GM19351 (cell line): ENCODE measurements around the gene C11orf91.
"Not testable (repeated sequence)": the region's sequence is repeated elsewhere in the genome, so short reads cannot be mapped to it uniquely, and the experiment has no call there.

ENCODE experiments used
- ATAC-seq: cut with Tn5 transposase; IDR thresholded peaks from one replicate; pipeline ENCODE4 v1.9.1; 2021; ENCODE audit warnings: mild to moderate bottlenecking, moderate library complexity; ENCODE audit not compliant: unreplicated experiment

The C11orf91 gene

DNA sequence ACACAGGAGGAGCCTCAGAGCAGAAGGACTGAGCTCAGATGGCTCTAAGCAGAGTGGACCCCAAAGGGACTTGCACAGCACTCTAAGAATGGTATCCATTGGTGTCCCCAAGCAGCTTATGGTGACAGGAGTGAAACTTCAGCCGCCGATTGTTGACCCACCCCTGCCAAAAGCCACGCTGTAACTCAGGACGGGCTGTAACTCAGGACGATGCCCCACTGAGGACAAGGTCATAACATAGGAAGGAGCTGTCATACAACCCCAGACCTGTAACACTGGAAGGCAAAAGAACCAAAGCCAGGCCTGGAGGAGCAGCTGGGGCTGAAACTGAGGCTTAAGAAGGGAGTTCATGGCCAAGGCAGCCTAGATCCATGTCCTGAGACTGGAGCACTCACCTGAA, 21.4 kb upstream of the C11orf91 start:
- no peak for ATAC-seq

GRCh38 chr11:33721426-33721825, 20.8 kb upstream of the C11orf91 start:
- ATAC-seq = no peak

DNA sequence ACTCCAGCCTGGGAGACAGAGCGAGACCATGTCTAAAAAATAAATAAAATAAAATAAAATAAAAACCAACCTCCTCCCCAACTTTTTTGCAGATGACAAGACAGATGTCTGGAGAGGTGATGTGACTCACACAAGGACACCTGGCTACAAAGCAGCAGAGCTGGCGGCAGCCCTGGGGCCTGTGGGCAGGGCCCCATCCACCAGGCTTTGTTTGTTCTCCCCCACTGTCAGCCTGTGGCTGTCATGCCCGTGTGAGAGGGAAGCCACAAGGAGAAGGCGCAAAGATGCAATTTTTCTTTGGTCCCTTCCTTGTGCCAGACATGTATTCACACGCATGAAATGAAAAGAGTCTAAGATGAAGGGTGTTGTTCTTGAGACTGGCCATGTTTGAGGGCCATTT, 19.0 kb upstream of the C11orf91 start:
- ATAC-seq = no peak

- ATAC-seq = no peak
Observed at GRCh38 chr11:33718440-33718839, 17.8 kb upstream of the C11orf91 start.

DNA sequence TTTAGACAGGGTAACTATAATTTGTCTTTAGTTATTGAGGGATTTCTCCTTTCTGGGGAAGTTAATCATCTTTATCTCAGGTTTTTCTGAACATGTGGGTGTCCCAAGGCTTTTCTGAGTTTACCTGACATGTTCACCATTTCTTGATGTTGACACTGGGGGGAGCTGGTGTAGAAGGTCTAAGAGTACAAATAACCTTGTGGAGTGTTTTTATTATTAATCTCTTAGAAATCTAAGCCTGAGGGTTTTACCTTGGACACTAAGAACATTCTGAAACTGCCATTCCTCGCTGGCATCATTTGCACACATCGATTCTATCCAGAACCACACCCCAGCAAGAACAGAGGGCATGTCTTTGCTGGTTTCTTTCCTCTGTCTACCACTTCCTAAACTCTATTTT, 15.6 kb upstream of the C11orf91 start:
- ATAC-seq = no peak

- no peak for ATAC-seq
Observed at GRCh38 chr11:33713856-33714398, 13.3 kb upstream of the C11orf91 start.

DNA sequence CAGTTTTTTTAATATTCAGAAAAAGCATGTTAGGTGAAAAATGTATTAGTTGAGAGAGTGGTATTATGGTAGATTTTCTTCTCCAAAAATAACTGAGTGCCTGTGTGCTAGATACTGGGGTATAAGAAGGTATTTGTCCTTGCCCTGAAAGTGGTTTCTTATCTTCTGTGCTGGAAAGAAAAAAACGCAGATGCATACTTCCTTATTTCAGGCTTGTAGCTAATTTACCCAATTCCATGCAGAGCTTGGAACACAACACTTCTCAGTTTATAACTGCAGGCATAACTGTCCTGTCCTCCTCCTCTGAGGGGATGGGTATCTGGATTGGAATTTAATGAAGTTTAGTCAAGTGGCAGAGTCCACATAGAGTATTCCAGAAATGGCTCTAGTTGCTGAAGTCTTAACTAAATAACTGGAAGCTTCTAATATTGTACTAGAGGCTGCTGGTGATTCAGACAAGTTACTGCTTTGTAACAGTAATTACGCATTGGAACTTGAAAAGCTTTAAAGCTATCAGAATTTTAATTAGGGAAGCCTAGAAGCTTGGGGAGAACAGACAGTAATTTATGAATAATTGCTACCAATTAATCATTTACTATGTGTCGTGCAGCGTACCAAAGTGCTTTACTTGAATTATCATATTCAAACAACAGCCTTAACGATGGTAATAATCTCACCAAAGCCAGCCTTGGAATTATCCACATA, 12.7 kb upstream of the C11orf91 start:
- ATAC-seq = no peak

DNA sequence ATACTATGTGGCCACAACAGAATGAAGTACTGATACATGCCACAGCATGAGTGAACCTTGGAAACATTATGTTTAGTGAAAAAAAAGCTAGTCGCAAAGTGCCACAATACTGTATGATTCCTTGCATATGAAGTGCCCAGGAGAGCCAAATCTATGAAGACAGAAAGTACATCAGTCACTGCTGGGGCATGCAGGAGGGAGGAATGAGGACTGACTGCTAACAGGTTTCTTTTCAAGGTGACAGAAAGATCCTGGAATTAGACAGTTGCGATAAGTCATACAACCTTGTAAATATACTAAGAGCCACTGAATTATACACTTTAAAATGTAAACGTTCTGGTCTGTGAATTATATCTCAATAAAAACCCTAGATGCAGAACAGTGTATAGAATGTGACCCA, 11.8 kb upstream of the C11orf91 start:
- ATAC-seq = no peak

DNA sequence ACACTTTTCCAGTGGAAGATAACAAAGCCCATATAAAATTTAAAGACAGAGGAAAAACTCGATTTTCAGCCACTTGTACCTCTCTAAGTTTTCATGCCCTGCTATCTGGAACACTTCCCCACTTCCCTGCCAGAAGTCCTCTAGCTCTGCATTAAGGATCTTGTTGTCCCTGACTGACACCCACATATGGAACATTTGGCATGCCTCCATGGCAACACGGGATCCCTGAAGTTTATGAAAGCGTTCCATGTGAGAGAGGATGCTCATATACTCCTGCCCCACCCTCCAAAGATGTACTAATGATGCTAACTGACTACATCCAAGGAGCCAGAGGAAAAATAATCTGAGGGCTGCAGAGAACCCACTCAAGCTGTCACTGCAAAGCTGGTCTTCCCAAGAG, 8.8 kb upstream of the C11orf91 start:
- no peak for ATAC-seq

- ATAC-seq = no peak
Observed at GRCh38 chr11:33708985-33709384, 8.4 kb upstream of the C11orf91 start.

- ATAC-seq = not testable (repeated sequence)
Observed at GRCh38 chr11:33707831-33708230, 7.2 kb upstream of the C11orf91 start.

GRCh38 chr11:33706966-33707365, 6.3 kb upstream of the C11orf91 start:
- no peak for ATAC-seq

DNA sequence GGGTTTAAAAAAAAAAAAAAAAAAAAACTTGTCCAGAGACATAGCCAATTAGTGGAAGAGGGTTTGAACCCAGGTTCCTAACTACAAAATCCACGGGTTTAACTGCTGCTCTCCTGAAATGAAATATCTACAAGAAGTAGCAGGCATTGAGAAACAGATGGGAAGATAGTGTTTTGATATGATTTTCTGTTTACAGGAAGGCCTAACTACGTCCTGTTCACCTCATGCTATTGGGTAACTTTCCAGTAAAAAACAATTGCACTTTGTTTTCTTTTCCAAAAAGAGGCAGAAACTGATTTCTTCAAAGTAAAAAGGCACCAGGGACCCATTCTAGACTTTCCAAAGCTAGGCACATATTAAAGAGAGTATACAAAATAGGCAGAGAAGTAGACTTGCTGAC, 5.9 kb upstream of the C11orf91 start:
- ATAC-seq = no peak

DNA sequence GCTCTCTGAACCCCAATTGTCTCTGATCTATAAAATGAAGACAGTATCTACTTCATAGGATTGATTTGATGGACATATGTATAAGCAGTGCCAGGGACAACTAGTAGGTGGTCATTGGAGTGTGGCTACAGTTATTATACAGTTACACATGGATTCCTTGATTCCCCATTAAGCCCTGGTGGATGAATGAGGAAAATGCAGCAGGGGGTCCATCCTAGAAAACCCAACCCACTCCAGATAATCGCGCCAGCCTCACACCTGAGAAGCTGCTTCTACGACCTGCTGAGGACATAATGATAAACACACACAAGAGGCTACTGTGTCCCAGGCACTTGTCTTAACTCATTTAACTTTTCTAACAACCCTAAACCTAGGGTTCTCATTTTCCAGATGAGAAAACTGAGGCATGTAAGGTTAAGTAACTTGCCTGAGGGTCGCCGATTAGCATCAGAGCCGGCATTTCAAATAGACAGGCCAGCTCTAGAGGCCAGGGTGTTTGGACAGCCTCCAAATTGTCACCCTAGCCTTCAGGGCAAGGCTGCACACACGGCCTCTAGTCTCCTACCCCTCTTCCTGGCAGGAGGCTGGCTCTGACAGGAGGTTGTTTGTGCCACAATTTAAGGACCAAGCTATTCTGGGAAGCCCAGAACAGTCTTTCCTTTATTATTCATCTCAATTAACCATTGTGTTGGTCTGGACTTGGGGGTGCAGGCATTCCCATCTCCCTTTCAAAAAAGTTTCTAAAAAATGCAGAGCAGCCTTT, 3.8 kb upstream of the C11orf91 start:
- no peak for ATAC-seq

DNA sequence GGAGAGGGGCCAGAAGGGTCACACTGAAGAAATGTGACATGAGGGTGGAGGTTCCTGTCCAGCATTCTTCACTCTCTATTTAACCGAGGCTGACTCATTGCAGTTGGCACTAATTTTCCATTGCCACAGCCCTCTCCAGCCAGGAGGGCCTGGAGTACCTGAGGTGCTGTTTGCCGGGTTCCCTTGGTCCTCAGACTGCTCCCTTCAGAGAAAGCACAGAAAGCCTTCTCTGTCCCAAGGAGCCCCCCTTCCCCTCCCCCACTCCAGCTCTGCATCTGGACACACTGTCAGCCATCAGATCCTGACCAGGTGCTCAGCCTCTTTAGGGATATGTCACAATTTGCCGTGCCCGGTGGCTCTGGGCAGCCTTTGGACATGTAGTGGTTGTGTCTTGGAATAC, 3.2 kb upstream of the C11orf91 start:
- ATAC-seq = no peak

DNA sequence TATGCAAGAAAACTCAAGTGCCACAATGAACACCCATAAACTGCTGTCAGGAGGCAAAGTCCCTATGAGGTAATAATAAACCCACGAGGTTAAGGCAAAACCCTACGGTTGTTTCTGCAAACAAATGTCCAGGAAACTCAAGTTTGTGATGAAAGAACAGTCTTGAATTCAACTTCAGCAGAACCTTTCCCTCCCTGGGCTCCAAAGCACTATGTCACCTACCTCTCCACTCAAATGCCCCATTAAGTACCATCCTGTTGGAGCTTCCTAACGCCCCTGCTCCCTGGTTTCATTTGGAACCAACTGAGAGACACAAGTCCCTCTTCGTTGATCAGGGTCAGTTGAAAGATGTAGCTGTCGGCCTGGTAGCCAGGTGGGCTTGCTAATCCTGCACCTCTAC, 2.6 kb upstream of the C11orf91 start:
- no peak for ATAC-seq

DNA sequence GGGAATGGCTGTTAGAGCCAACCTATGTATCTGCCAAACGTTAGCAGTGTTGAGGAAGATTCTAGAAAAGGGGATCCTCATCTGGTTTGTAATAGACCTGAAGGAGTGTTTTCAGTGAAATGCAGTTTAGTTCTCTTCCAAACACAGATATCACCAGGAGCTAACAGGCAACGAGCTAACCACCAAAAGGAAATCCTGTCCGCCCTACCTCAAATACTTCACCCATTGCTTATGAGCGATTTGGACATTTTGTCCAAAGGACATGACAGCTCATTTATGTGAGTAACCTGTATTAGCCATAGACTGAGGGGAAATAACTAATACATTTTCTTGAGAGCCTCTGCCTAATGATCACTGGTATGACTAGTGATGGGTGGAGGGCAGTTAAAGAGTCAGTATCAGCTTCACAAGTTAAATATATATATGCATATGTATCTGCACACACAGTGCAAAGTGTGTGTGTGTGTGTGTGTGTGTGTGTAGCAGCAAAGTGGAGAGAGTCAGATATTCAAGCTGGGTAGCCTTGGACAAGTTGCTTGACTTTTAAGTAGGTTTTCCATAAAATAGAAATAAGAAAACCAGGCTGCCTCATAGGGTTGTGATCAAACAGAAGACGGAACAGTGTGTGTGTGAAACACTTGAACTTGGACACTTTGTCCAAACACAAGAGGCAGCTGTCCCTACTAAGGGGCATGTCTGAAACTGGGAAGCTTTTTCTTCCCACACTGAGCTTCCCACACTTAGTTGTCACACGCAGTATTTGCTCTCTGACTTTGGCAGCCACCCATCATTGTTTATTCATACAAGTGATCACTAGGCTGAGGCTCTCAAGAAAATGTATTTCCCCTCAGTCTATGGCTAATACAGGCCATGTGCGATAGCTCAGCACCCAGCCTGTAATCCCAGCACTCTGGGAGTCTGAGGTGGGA, 940 bp upstream of the C11orf91 start:
- ATAC-seq = no peak

- ATAC-seq = no peak
Observed at GRCh38 chr11:33700063-33700501, 544 bp downstream of the C11orf91 start.

- ATAC-seq = no peak
Observed at GRCh38 chr11:33699515-33700062, 1.0 kb downstream of the C11orf91 start.

DNA sequence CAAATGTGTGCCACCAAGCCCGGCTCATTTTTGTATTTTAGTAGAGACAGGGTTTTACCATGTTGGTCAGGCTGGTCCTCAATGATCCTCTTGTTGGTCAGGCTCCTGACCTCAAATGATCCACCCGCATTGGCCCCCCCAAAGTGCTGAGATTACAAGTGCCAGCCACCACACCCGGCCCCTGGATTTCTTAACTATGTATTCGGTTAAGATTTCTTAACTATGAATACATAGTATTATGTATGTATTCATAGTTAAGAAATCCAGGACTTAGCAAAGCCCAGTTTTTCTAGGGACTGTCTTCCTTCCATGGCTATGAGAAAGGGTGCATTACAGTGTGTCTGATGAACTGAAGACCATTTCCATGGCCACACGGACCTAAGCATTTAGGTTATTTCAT, 1.7 kb downstream of the C11orf91 start:
- no peak for ATAC-seq

GRCh38 chr11:33697997-33698396, 2.6 kb downstream of the C11orf91 start:
- no peak for ATAC-seq
